Nephron progenitor cell (in vitro differentiated cells): ENCODE data around the gene C6orf132.
A peak's percentile ranks its signal among the peaks of the same experiment; 100 is the strongest.

Experiments
- DNase-seq: peaks from one replicate; pipeline ENCODE4 v3.0.0; 2021
- H3K27ac Mint-ChIP-seq: 2 replicates; pipeline ENCODE4 v1.8.0; 2021; ENCODE audit warnings: mild to moderate bottlenecking, moderate library complexity, mixed read lengths
- H3K27me3 Mint-ChIP-seq: 2 replicates; pipeline ENCODE4 v1.8.0; 2021; ENCODE audit warnings: mild to moderate bottlenecking, low read depth, mixed read lengths; ENCODE audit not compliant: poor library complexity
- H3K36me3 Mint-ChIP-seq: 2 replicates; pipeline ENCODE4 v1.8.0; 2021; ENCODE audit warnings: low read depth, mixed read lengths
- H3K4me1 Mint-ChIP-seq: 2 replicates; pipeline ENCODE4 v1.8.0; 2021; ENCODE audit warnings: mixed read lengths
- H3K4me3 Mint-ChIP-seq: 2 replicates; pipeline ENCODE4 v1.8.0; 2021; ENCODE audit warnings: mild to moderate bottlenecking, moderate library complexity, mixed read lengths
- H3K9me3 Mint-ChIP-seq: 2 replicates; pipeline ENCODE4 v1.8.0; 2021; ENCODE audit warnings: mild to moderate bottlenecking, moderate library complexity, mixed read lengths
- CTCF ChIP-seq: fragments of 200-600 bp; sonication (generic); IDR thresholded peaks from 2 replicates; pipeline ENCODE4 v1.5.0; 2021; ENCODE audit warnings: antibody characterized with exemption

C6orf132 gene

GRCh38 chr6:42099340-42100028, 42.9 kb downstream of the C6orf132 start:
- DNase-seq = no peak
- no peak for TF ChIP-seq CTCF
- Mint-ChIP-seq H3K4me3 (no peak overlapping the region), H3K9me3 (no peaks in the 10 kb centered on the region), H3K27ac (peak overlapping the region; percentile 84), H3K36me3 (peaks cover 6% of the 10 kb centered on the region), H3K4me1 (peaks cover 61% of the 10 kb centered on the region), H3K27me3 (peaks cover 22% of the 10 kb centered on the region)

DNA sequence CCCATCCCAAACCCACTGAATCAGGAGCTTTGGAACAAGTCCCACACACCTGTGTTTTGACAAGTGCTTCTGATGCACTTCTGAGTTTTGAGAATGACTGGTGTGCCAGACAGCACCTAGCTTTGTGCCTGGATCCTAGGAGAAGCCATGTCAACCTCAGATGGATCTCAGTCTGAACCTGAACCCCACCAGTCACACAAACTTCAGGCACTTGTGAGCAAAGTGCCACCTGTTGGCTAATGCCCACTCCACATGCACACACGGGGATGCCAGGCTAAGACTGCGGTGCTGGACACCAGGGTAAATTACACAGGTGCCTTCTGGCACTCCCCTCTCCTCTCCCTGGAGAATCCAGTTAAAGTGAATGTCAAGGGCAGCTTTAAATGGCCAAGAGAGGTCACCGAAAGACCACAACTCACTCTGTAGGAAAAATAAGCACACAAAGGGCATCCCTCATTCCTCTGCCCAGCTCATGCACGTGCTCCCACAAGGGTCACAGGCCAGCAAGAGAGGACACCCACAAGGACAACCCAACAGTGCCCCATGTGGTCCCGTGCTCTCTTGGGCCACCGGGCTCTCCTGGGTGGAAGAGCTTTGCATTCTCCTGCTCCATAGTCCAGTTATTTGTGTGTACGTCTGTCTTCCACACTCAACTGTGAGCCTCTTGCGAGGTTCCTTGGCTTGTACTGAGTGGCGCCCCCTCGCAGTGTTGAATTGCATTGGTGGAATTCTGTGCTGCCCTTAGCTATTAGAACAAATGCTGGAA, 46.5 kb downstream of the C6orf132 start:
- Mint-ChIP-seq H3K27ac (no peak overlapping the region), H3K4me3 (no peak overlapping the region), H3K36me3 (no peaks in the 10 kb centered on the region), H3K27me3 (peaks cover 31% of the 10 kb centered on the region), H3K9me3 (no peaks in the 10 kb centered on the region), H3K4me1 (peaks cover 46% of the 10 kb centered on the region)
- TF ChIP-seq CTCF = no peak
- DNase-seq = no peak

GRCh38 chr6:42095094-42095493, 47.3 kb downstream of the C6orf132 start:
- no peaks in the 10 kb centered on the region for H3K9me3 Mint-ChIP-seq
- TF ChIP-seq CTCF = no peak
- no peak for DNase-seq
- no peaks in the 10 kb centered on the region for H3K36me3 Mint-ChIP-seq
- no peak overlapping the region for H3K4me3 Mint-ChIP-seq
- H3K4me1 Mint-ChIP-seq = peaks cover 41% of the 10 kb centered on the region
- no peak overlapping the region for H3K27ac Mint-ChIP-seq
- H3K27me3 Mint-ChIP-seq = peaks cover 31% of the 10 kb centered on the region

- Mint-ChIP-seq H3K27me3 (peaks cover 25% of the 10 kb centered on the region), H3K4me1 (peaks cover 28% of the 10 kb centered on the region), H3K36me3 (no peaks in the 10 kb centered on the region), H3K9me3 (no peaks in the 10 kb centered on the region), H3K4me3 (no peak overlapping the region), H3K27ac (no peak overlapping the region)
- DNase-seq = no peak
- no peak for TF ChIP-seq CTCF
Measured at GRCh38 chr6:42093582-42094329, 48.7 kb downstream of the C6orf132 start.

DNA sequence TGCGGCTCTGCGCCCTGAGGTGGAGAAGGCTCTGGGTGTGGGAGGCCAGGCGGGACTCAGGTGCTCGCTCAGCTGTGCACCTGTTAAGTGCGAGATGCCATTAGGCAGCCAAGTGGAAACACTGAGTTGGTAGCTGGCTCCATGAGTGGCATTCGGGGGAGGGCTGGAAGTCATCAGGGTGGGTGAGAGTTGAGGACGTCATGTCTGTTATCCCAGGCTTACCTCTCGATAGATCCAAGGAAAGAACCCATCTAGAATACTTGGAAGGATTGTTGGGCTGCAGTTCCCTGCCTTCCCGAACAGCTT, 50.7 kb downstream of the C6orf132 start:
- Mint-ChIP-seq H3K9me3 (no peaks in the 10 kb centered on the region), H3K4me1 (peaks cover 21% of the 10 kb centered on the region), H3K27me3 (peaks cover 28% of the 10 kb centered on the region), H3K36me3 (no peaks in the 10 kb centered on the region), H3K4me3 (no peak overlapping the region), H3K27ac (no peak overlapping the region)
- DNase-seq = peak; percentile 16
- no peak for TF ChIP-seq CTCF
